HG03442 (cell line): Measurements from ENCODE around the gene PALD1.
A peak's percentile ranks its signal among the peaks of the same experiment; 100 is the strongest.

Source experiments
- ATAC-seq: cut with Tn5 transposase; IDR thresholded peaks from one replicate; pipeline ENCODE4 v1.9.1; 2021; ENCODE audit warnings: mild to moderate bottlenecking, moderate library complexity; ENCODE audit not compliant: unreplicated experiment

Gene PALD1

GRCh38 chr10:70457759-70458305 is 20.7 kb upstream of the PALD1 start:
- ATAC-seq = no peak

DNA sequence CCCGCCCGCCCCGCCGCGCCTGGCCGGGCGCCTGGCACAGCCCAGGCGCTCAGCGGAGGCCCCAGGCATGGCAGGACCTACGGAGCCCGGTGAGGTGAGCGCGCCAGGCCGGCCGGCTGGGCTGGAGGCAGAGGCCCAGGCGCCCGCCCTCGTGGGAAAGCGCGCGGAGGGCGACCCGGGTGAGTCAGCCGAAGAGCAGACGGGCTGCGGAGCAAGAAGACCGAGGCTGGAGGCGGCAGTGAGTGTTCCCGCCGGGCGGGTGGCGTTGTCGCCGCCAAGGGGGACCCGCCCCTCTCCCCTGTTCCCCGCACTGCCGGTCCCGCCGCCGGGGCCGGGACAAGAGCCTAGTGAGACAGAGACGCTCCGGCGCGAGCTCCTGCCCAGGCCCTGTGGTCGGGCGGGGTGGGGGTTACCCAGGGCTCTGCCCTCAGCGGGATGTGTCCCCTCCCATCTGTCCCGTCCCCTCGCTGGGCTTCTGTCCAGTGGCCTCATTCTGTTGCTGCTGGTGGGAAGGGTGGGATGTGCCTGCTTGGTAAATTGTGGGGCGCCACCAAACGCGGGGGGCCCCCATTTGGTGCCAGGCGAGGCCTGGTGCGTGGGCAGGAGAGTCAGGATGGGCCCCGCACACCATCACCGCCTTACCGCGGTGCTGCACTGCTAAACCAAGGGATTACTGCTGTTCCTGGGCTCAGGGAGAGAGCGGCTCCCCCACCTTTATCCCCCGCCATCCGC is 20.1 kb upstream of the PALD1 start:
- ATAC-seq = no peak

DNA sequence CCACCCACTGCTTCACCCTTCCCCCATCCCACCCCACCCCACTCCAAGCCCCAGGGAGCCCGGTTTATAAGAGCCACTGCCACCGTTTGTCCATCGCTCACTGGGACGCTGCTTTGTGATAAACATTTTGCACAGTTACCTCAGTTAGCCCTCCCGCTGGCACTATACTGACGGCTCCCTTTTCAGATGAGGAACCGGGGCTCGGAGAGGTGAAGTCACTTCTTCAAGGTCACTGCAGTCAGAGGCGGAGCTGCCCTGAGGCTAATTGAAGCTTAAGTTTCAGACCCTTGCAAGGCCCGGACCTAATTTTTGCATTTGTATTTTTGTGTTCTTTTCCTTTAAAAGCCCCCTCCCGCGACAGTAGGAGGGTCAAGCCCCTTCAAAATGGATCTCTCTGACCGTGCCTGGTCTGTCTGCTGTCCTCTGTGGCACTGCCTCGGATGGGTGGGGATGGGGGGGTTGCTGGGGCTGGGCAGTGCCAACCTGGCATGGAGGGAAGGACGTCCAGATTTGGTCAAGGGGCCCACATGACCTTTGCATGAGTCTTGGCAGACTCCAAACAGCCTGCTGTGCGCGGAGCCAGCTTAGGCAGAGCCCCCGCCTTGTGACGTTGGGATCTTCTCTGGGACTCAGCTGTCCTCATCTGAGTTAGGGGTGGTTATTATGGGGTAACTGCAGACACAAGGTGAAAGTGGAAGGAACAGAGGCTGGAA is 19.4 kb upstream of the PALD1 start:
- ATAC-seq = no peak

GRCh38 chr10:70459774-70460490 is 18.6 kb upstream of the PALD1 start:
- ATAC-seq = no peak

- no peak for ATAC-seq
Observed at GRCh38 chr10:70461397-70462348, 16.9 kb upstream of the PALD1 start.

GRCh38 chr10:70462349-70462984 is 16.1 kb upstream of the PALD1 start:
- no peak for ATAC-seq

DNA sequence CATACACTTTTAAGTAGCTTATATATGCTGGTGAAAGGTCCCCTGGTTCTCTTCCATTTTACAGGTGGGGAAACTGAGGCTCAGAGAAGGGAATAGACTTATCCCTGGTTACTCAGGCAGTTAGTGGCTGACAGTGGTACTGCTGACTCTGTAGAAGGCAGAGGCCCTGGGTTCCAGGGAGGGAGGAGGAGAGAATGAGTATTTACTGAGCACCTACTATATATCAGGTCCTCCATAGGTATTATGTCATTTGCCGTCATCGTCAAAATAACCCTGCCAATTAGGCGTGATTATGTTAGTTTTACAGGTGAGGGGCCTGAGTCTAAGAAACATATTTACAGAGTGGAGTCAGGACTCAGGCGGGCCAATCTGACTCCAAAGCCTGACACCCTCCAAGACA is 13.3 kb upstream of the PALD1 start:
- ATAC-seq = no peak

GRCh38 chr10:70465832-70466231 is 12.7 kb upstream of the PALD1 start:
- no peak for ATAC-seq

DNA sequence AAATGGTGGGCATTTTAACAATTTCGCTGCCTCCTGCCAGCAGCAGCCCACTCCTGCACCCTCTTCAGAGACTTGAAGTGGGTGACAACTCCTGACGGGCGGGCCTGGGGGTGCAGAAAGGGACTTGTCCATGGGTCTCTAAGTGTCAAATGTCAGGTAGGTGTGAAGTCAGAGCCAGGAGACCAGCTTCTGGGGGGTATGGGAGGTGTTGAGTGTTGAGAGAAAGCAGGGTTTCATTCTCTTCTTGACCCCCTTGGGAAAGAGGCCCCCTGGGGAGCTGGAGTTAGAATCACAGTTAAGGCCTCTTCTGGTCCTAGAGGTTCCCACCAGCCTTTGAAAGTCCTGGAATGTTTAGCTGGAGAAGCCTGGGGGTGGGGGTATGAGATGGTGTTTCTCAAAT is 11.6 kb upstream of the PALD1 start:
- ATAC-seq = no peak

- ATAC-seq = no peak
Observed at GRCh38 chr10:70472799-70473454, 5.6 kb upstream of the PALD1 start.

- ATAC-seq = no peak
Observed at GRCh38 chr10:70474780-70475179, 3.8 kb upstream of the PALD1 start.

DNA sequence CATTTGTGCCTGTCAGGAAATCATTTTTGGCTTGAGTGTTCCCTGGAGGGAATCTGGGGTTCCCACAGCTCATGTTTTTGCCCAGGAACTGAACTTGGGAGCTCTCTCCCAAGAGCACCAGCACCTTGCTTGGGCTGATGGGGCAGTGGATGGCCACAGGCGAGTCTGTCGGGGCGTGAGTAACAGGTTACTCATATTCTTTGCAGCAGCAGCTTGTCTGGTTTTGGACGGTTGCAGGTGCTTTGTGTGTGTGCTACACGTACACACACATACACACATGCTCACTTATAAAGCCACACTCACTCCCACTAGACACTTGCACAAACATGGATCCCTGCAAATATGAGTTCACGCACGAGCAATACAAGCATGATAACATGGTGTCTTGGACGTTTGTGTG is 2.9 kb upstream of the PALD1 start:
- no peak for ATAC-seq

- peak; percentile 46 for ATAC-seq
Observed at GRCh38 chr10:70476249-70477035, 2.1 kb upstream of the PALD1 start.

- ATAC-seq = no peak
Observed at GRCh38 chr10:70477661-70478162, 855 bp upstream of the PALD1 start.

- no peak for ATAC-seq
Observed at GRCh38 chr10:70479165-70479581, 606 bp downstream of the PALD1 start.

GRCh38 chr10:70479626-70480238 is 1.2 kb downstream of the PALD1 start:
- no peak for ATAC-seq

DNA sequence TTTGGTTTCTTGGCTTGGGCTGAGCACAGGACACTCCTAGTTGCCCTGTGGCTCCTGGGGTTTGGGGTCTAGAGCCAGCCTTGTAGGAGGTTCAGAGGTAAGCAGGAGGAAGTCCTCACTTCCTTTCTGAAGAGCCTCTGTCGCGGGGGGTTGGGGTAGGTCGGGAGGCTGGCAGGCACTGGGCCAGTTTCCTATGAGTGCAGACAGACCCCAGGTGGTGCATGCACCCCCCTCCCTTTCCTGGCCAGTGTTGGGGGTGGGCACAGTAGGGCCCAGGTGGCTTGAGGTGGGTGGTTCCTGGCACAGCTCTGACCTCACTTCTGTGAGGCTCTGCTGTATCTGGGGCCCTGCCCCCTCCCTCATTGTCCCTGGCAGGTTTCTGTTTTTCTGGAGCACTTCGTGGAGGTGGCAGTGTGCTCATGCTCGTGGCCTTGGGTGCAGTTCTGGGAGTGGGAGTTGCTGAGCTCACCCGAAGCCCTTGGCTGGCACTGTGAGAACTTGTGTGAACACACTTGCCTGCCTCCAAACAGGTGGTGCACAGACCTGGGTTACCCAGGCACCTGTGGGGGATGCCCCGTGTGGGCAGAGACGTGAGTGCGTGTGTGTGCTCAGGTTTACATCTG is 1.8 kb downstream of the PALD1 start:
- no peak for ATAC-seq

DNA sequence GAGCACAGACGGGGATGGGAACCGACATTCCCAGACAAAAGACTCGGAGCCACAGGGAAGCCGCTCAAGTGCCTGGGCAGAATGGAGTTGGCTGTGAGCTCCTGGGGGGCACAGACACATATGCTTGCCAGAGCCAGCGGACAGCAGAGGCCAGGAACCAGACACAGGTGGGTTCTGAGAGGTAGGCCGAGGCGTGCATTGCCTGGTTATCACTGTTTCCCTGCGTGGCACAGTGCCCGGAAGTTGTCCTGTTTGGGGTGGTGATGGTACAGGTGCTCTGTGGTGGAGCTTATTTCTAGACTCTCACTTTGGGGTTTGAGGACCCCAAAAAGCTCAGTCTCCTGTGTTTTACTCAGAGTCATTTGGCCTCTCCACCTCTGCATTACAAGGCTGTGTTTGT is 2.5 kb downstream of the PALD1 start:
- ATAC-seq = no peak
